ENCODE results near the gene ZNF619. TPM values are rescaled to one million over a fixed set of nuclear protein-coding genes. Genes with fewer than 3 reads are reported as not detected.

ZNF619 gene
- polyA plus RNA-seq = 3.7 TPM

DNA sequence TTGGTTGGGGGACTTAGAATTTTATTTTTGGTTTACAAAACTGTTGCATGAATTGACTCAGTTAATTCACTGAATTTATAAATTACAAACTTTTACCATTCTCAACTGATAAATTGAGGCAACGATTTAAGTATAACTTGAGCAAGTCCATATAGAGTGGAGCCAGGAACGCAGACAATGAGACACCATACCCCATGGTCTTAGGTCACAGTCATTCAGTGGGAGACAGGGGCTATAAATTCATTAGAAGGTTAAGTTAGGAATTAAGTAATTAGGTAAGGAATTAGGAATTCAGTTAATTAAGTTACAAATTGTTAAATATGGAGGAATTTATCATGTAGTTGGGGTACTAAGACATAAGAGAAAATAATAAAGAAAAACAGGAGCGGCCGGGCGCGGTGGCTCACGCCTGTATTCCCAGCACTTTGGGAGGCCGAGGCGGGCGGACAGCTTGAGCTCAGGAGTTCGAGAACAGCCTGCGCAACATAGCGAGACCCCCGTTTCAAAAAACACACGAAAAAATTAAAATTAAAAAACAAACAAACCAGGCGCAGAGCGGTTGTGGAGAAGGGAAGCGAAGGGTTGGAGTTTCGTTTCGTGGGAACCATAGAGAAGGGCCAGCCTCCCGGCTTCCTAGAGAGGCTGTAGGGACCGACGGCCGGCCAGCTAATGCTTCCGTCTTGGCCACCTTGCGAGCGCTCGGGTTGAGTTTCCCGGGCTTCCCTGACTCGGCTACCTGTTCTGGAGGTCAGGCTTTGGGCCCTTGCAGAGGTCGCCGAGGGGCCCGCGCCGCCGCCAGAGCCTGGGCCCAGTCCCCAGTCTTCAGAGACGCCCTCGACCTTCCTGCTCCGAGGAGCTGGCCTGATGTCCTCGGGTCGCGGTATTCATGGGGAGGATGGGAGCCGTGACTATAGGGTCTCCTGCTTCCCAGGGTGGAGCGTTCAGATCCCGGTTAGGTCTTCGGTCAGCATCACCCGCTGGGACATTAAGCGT, at the start of gene ZNF619:
ZNF619 (plus strand) TSS at position 645 of the 993 bp plus-strand sequence. CDS start 858 bp downstream, outside the sequence.
- Mint-ChIP-seq H3K4me3 (peak within 1 kb of the TSS; percentile 91 to 99 (median 96)), H3K4me1 (peaks cover 11 to 24% (median 22%) of the 10 kb centered on the region in 3 donors), H3K27me3 (peaks cover 3% of the 10 kb centered on the region), H3K36me3 (peaks cover 6% of the 10 kb centered on the region), H3K27ac (peak within 1 kb of the TSS; percentile 71 to 97 (median 97)), H3K9me3 (no peaks in the 10 kb centered on the region)

GRCh38 chr3:40432793-40433192, 44.1 kb upstream of the ZNF619 start:
- Mint-ChIP-seq H3K27me3 (no peaks in the 10 kb centered on the region), H3K4me1 (no peaks in the 10 kb centered on the region), H3K9me3 (no peaks in the 10 kb centered on the region), H3K36me3 (peaks cover 6% of the 10 kb centered on the region), H3K27ac (no peak overlapping the region), H3K4me3 (no peak overlapping the region)

- no peaks in the 10 kb centered on the region for H3K4me1 Mint-ChIP-seq
These were observed 39.0 kb upstream of the ZNF619 start for GRCh38 chr3:40437889-40438288.

GRCh38 chr3:40445062-40445461, 31.9 kb upstream of the ZNF619 start:
- Mint-ChIP-seq H3K4me3 (no peak overlapping the region), H3K36me3 (peaks cover 2% of the 10 kb centered on the region), H3K27ac (no peak overlapping the region), H3K27me3 (no peaks in the 10 kb centered on the region), H3K4me1 (peaks cover 0 to under 1% (median 0%) of the 10 kb centered on the region in 3 donors), H3K9me3 (no peaks in the 10 kb centered on the region)

More at GRCh38 chr3:40437889-40438288, 39.0 kb upstream of the ZNF619 start:
- Mint-ChIP-seq H3K36me3 (peaks cover 5% of the 10 kb centered on the region), H3K27me3 (no peaks in the 10 kb centered on the region), H3K4me3 (no peak overlapping the region), H3K27ac (no peak overlapping the region), H3K9me3 (no peaks in the 10 kb centered on the region)

GRCh38 chr3:40445880-40446279, 31.0 kb upstream of the ZNF619 start:
- no peaks in the 10 kb centered on the region for H3K27me3 Mint-ChIP-seq
- H3K4me1 Mint-ChIP-seq = peaks cover 0 to 1% (median 0%) of the 10 kb centered on the region in 3 donors
- H3K4me3 Mint-ChIP-seq = no peak overlapping the region
- peaks cover 2% of the 10 kb centered on the region for H3K36me3 Mint-ChIP-seq
- peak overlapping the region in 1 of 3 donors; percentile 43 for H3K27ac Mint-ChIP-seq
- H3K9me3 Mint-ChIP-seq = no peaks in the 10 kb centered on the region

DNA sequence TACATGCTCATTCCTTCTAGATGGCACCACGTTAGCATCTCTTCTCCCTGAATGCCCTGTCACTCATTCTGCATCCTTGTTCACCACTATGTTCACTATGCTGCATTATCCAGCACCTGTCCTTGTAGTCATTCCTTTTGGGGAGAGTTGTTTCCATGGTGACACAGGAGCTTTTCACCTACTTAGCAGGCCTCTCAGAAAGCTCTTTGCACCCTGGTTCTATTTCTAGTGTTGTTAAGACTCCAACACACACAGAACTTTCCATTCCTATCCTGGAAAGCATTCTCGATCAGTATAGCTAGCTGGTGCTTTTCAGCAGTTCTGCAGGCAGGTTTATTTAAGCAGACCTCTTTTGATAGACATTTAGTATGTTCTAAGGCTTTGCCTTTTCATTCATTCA, 26.5 kb upstream of the ZNF619 start:
- peaks cover 9 to 17% (median 15%) of the 10 kb centered on the region in 3 donors for H3K4me1 Mint-ChIP-seq
- no peaks in the 10 kb centered on the region for H3K27me3 Mint-ChIP-seq
- H3K4me3 Mint-ChIP-seq = peak overlapping the region in 1 of 4 donors; percentile 86
- H3K36me3 Mint-ChIP-seq = peaks cover 2% of the 10 kb centered on the region
- no peaks in the 10 kb centered on the region for H3K9me3 Mint-ChIP-seq
- H3K27ac Mint-ChIP-seq = peak overlapping the region in 1 of 3 donors; percentile 28

DNA sequence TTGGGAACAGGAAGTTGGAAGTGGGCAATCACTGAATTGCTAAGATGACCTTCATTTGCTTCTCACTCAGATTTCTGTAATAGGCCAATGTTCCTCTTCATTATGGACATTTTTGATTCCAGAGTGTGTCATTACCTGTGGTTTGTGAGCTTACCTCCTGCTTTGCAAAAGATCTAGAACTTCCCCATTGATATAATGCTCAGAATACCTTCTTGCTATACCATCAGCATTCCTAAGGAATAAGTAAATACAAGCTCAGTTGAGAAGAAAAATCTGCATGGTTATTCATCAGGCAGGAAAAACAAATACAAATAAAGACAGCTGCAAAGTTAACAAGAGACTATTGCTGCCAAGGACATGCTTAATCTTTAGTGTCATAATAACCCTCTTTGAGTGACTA, 25.4 kb upstream of the ZNF619 start:
- H3K4me1 Mint-ChIP-seq = peaks cover 14 to 17% (median 15%) of the 10 kb centered on the region in 3 donors
- H3K27ac Mint-ChIP-seq = peak overlapping the region in 2 of 3 donors; percentile 47 to 61
- H3K9me3 Mint-ChIP-seq = no peaks in the 10 kb centered on the region
- H3K27me3 Mint-ChIP-seq = no peaks in the 10 kb centered on the region
- H3K36me3 Mint-ChIP-seq = peaks cover 2% of the 10 kb centered on the region
- H3K4me3 Mint-ChIP-seq = peak overlapping the region; percentile 23 to 99 (median 72)

- peak overlapping the region; percentile 92 to 99 (median 98) for H3K27ac Mint-ChIP-seq
- no peaks in the 10 kb centered on the region for H3K27me3 Mint-ChIP-seq
- H3K4me3 Mint-ChIP-seq = peak overlapping the region; percentile 86 to 99 (median 97)
- peaks cover 16 to 19% (median 17%) of the 10 kb centered on the region in 3 donors for H3K4me1 Mint-ChIP-seq
- no peaks in the 10 kb centered on the region for H3K9me3 Mint-ChIP-seq
- H3K36me3 Mint-ChIP-seq = peaks cover 2% of the 10 kb centered on the region
These were observed 24.9 kb upstream of the ZNF619 start for GRCh38 chr3:40452057-40452456.

DNA sequence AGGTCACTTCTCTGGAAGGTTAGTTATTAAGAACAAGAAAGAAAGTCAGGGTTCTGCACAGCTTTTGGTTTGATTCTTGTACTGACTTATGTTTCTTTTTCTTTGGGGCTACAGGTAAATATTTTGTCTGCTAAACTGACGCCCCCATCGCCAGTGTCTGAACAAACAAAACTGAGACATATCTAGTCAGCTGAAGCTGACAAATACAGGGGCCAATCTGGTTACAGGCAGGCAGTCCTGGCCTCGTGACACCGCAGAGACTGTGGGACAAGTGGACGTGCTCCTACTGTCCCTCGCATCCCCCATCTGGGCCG, 24.4 kb upstream of the ZNF619 start:
- Mint-ChIP-seq H3K36me3 (peaks cover under 1% of the 10 kb centered on the region), H3K27ac (peak overlapping the region; percentile 92 to 99 (median 98)), H3K4me1 (peaks cover 17 to 20% (median 19%) of the 10 kb centered on the region in 3 donors), H3K4me3 (peak overlapping the region; percentile 86 to 99 (median 97)), H3K9me3 (no peaks in the 10 kb centered on the region), H3K27me3 (no peaks in the 10 kb centered on the region)

DNA sequence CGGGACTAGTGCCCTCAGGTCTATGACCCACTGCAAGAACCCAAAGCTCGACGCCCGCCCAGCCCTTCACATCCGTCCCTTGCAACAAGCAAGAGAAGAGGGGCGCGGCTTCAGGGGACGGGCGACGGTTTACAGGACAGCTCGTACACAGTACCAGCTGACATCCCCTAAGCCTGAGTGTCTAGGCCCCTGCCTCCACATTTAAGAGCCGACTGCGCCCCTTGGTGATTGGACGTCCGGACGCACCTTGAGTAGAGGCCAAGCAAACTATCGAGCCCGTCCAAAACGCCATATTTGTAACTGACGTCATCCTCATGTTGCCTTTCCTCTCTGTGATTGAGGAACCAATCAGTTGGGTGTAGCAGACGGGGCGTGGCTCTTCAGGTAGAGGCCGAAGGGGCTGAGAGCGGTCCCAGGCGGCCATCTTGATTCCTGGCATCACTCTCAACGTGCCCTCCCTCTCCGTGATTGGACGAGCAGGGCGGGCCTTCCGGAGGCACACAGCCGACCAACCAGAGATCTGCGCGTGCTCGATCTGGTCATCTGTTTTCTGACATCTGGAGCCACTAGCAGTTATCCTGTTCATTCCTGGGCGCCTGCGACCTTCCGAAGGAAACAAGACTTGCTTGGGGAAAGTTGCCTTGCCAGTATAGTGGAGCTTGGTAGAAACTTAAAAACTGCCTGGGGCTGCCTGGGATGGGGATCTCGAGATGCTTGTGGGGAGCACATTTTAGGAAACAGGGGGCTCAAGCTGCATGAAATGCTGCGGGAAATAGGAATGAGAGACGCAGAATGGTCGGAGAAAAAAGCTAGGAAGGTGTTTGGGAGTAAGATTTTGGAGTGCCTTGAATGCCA, 23.8 kb upstream of the ZNF619 start:
- H3K36me3 Mint-ChIP-seq = no peaks in the 10 kb centered on the region
- peaks cover 21 to 23% (median 23%) of the 10 kb centered on the region in 3 donors for H3K4me1 Mint-ChIP-seq

GRCh38 chr3:40453933-40454332, 23.0 kb upstream of the ZNF619 start:
- Mint-ChIP-seq H3K9me3 (no peaks in the 10 kb centered on the region), H3K36me3 (no peaks in the 10 kb centered on the region), H3K27ac (peak overlapping the region in 2 of 3 donors; percentile 92 to 99), H3K4me1 (peaks cover 23 to 29% (median 28%) of the 10 kb centered on the region in 3 donors), H3K27me3 (no peaks in the 10 kb centered on the region), H3K4me3 (peak overlapping the region in 3 of 4 donors; percentile 60 to 99 (median 86))

More for the DNA sequence above, 23.8 kb upstream of the ZNF619 start:
- H3K27ac Mint-ChIP-seq = peak overlapping the region; percentile 92 to 99 (median 98)
- H3K4me3 Mint-ChIP-seq = peak overlapping the region; percentile 86 to 99 (median 97)
- H3K9me3 Mint-ChIP-seq = no peaks in the 10 kb centered on the region
- H3K27me3 Mint-ChIP-seq = no peaks in the 10 kb centered on the region

- H3K27me3 Mint-ChIP-seq = no peaks in the 10 kb centered on the region
- H3K27ac Mint-ChIP-seq = peak overlapping the region in 1 of 3 donors; percentile 78
- peaks cover 23 to 30% (median 28%) of the 10 kb centered on the region in 3 donors for H3K4me1 Mint-ChIP-seq
- H3K36me3 Mint-ChIP-seq = no peaks in the 10 kb centered on the region
- no peaks in the 10 kb centered on the region for H3K9me3 Mint-ChIP-seq
- H3K4me3 Mint-ChIP-seq = peak overlapping the region in 3 of 4 donors; percentile 84 to 96 (median 91)
These were observed 21.6 kb upstream of the ZNF619 start for GRCh38 chr3:40455328-40455727.

DNA sequence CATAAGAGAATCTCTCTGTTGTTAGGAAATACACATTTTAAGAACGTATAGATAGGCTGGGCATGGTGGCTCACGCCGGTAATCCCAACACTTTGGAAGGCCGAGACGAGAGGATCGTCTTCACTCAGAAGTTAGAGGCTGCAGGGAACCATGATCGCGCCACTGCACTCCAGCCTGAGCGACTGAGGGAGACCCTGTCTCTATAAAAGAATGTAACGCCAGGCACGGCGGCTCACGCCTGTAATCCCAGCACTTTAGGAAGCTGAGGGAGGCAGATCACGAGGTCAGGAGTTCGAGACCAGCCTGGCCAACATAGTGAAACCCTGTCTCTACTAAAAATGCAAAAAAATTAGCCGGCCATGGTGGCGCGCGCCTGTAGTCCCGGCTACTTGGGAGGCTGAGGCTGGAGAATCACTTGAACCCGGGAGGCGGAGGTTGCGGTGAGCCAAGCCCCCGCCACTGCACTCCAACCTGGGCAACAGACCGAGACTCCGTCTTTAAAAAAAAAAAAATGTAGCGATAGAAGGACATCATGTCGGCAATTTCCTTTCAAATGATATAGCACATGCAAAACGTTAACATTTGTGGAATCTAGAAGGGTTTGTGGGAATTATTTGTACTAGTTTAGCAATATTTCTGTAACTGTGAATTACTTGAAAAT, 20.5 kb upstream of the ZNF619 start:
- peak overlapping the region; percentile 78 to 95 (median 95) for H3K27ac Mint-ChIP-seq
- H3K27me3 Mint-ChIP-seq = no peaks in the 10 kb centered on the region
- H3K36me3 Mint-ChIP-seq = no peaks in the 10 kb centered on the region
- no peaks in the 10 kb centered on the region for H3K9me3 Mint-ChIP-seq
- H3K4me1 Mint-ChIP-seq = peaks cover 23 to 29% (median 28%) of the 10 kb centered on the region in 3 donors
- H3K4me3 Mint-ChIP-seq = peak overlapping the region; percentile 84 to 97 (median 94)
